Lower leg skin (tissue), 4 donors: ENCODE results near the gene ZFAND6. TPM values are rescaled to one million over a fixed set of nuclear protein-coding genes. Genes with fewer than 3 reads are reported as not detected.
A peak's percentile ranks its signal among the peaks of the same experiment; 100 is the strongest.

ENCODE experiments used
- DNase-seq, 2 donors: peaks; one replicate each; pipeline ENCODE4 v3.0.0-alpha.2; 2019; ENCODE audit warnings: low spot score in 2 of 2
- H3K4me3 ChIP-seq: fragments of 200-600 bp; sonication (generic); 2 replicates; pipeline ENCODE4 v1.5.1; 2017; ENCODE audit warnings: mild to moderate bottlenecking, low read depth; ENCODE audit not compliant: poor library complexity, severe bottlenecking
- CTCF ChIP-seq, 3 donors: fragments of 450-650 bp; IDR thresholded peaks; one replicate each; pipeline ENCODE4 v1.5.1; 2016; ENCODE audit warnings: antibody characterized with exemption in 3 of 3, mild to moderate bottlenecking in 3 of 3, moderate library complexity in 2 of 3
- POLR2A ChIP-seq, 2 donors: fragments of 450-650 bp; IDR thresholded peaks; one replicate each; pipeline ENCODE4 v1.6.1; 2016 to 2017; ENCODE audit warnings: antibody characterized with exemption in 2 of 2, mild to moderate bottlenecking in 1 of 2, moderate library complexity in 1 of 2
- WGBS, 2 donors: methylation state at CpG; one replicate each; pipeline ENCODE4 v1.1.5; 2018; 5-methylcytosine and 5-hydroxymethylcytosine counted together
- intact Hi-C: fragments of 100-400 bp; cut with DNase I; formaldehyde crosslinking; loops from one replicate; pipeline ENCODE4 v1.15.0; 2023; ENCODE audit warnings: low total_unique reads
- total RNA-seq, 4 donors: library from RNA; depleted of rRNA; stranded (reverse); fragments of >200 nt; gene quantifications; one replicate each; pipeline ENCODE4 v1.1.0, GENCODE V29; 2016

Gene ZFAND6
- total RNA-seq, 4 donors from 2014 or later: 95.6 to 139 (median 107) TPM

- intact Hi-C loops: no loop called here
- TF ChIP-seq CTCF (IDR thresholded peaks at IDR 0.05) (no peak), POLR2A (IDR thresholded peaks at IDR 0.05) (no peak)
- no peak overlapping the region for H3K4me3 ChIP-seq
- WGBS, 2 donors: 91 to 94% methylated on average over 8 of the region's 8 CpGs
- DNase-seq: no peak
Observed at GRCh38 chr15:80156176-80156720, 96.8 kb downstream of the ZFAND6 start.

GRCh38 chr15:80157215-80157614 is 97.7 kb downstream of the ZFAND6 start:
- intact Hi-C loops: no loop called here
- TF ChIP-seq CTCF (IDR thresholded peaks at IDR 0.05) (no peak), POLR2A (IDR thresholded peaks at IDR 0.05) (no peak)
- 88 to 94% methylated on average over 5 of the region's 5 CpGs for WGBS, 2 donors
- no peak overlapping the region for H3K4me3 ChIP-seq
- DNase-seq: no peak

- no peak for TF ChIP-seq CTCF (IDR thresholded peaks at IDR 0.05)
- WGBS, 2 donors: 96 to 97% methylated on average over 5 of the region's 5 CpGs
- intact Hi-C loops: no loop called here
- H3K4me3 ChIP-seq: no peak overlapping the region
- no peak for DNase-seq
Observed at GRCh38 chr15:80159301-80159700, 99.8 kb downstream of the ZFAND6 start.

GRCh38 chr15:80159811-80160569 is 100.5 kb downstream of the ZFAND6 start:
- intact Hi-C loops: no loop called here
- DNase-seq: no peak
- no peak overlapping the region for H3K4me3 ChIP-seq
- no peak for TF ChIP-seq CTCF (IDR thresholded peaks at IDR 0.05)
- no peak for TF ChIP-seq POLR2A (IDR thresholded peaks at IDR 0.05)
- 87 to 90% methylated on average over 9 to 12 of the region's 12 CpGs for WGBS, 2 donors

- TF ChIP-seq POLR2A (IDR thresholded peaks at IDR 0.05) (no peak), CTCF (IDR thresholded peaks at IDR 0.05) (peak in 1 of 3 donors; percentile 82)
- DNase-seq: peak in 1 of 2 donors; percentile 64
- H3K4me3 ChIP-seq: no peak overlapping the region
- WGBS, 2 donors: 61 to 66% methylated on average over 7 of the region's 7 CpGs
- intact Hi-C loops: no loop called here
Observed at GRCh38 chr15:80160570-80161156, 101.2 kb downstream of the ZFAND6 start.
